ENCODE results near the gene CPEB3. TPM values are rescaled to one million over a fixed set of nuclear protein-coding genes. Genes with fewer than 3 reads are reported as not detected.

CPEB3 gene
- polyA plus RNA-seq, 2 donors = 1.9 to 2.3 TPM

DNA sequence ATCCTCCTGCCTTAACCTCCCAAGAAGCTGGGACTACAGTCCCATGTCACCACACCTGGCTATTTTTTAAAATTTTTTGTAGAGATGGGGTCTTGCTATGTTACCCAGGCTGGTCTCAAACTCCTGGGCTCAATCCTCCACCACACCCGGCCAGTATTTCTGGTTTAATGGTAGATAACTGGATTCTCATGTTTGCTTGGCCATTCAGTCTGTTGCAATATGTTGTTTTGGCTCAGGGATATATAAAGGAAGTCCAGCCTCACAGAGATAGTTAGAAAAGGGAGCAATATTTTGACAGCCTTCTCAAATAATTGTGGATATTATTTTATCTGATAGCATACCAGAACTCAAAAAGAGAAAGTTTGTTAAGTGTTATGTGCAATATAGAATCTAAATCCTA lies 284.9 kb downstream of the CPEB3 start:
- Histone ChIP-seq H3K36me3 (ENCODE audit: control insufficient read depth in 2 of 2, insufficient read depth in 2 of 2, low read length in 1 of 2) (peaks cover 0 to 7% of the 10 kb centered on the region in 2 donors), H3K9me3 (ENCODE audit: control insufficient read depth in 2 of 2, insufficient read depth in 1 of 2, low read depth in 1 of 2, low read length in 1 of 2) (no peaks in the 10 kb centered on the region), H3K27me3 (ENCODE audit: control insufficient read depth in 1 of 2, insufficient read depth in 2 of 2, low read length in 2 of 2) (no peaks in the 10 kb centered on the region), H3K27ac (ENCODE audit: low read depth in 2 of 2, low read length in 1 of 2) (no peak overlapping the region), H3K4me1 (ENCODE audit: control insufficient read depth in 2 of 2, insufficient read depth in 2 of 2, low read length in 1 of 2) (no peaks in the 10 kb centered on the region), H3K4me3 (ENCODE audit: low read depth in 1 of 2, low read length in 2 of 2) (no peak overlapping the region)
- WGBS, 2 donors = 89 to 97% methylated on average over 1 of the region's 1 CpG

GRCh38 chr10:92003258-92003657 lies 287.6 kb downstream of the CPEB3 start:
- no peak overlapping the region for H3K4me3 ChIP-seq (ENCODE audit: low read depth in 1 of 2, low read length in 2 of 2)
- H3K9me3 ChIP-seq (ENCODE audit: control insufficient read depth in 2 of 2, insufficient read depth in 1 of 2, low read depth in 1 of 2, low read length in 1 of 2) = no peaks in the 10 kb centered on the region
- 74 to 78% methylated on average over 2 of the region's 2 CpGs for WGBS, 2 donors
- no peaks in the 10 kb centered on the region for H3K4me1 ChIP-seq (ENCODE audit: control insufficient read depth in 2 of 2, insufficient read depth in 2 of 2, low read length in 1 of 2)
- H3K27me3 ChIP-seq (ENCODE audit: control insufficient read depth in 1 of 2, insufficient read depth in 2 of 2, low read length in 2 of 2) = no peaks in the 10 kb centered on the region
- peaks cover 0 to 7% of the 10 kb centered on the region in 2 donors for H3K36me3 ChIP-seq (ENCODE audit: control insufficient read depth in 2 of 2, insufficient read depth in 2 of 2, low read length in 1 of 2)
- H3K27ac ChIP-seq (ENCODE audit: low read depth in 2 of 2, low read length in 1 of 2) = no peak overlapping the region

- WGBS, 2 donors = 97 to 99% methylated on average over 2 of the region's 2 CpGs
- Histone ChIP-seq H3K4me1 (ENCODE audit: control insufficient read depth in 2 of 2, insufficient read depth in 2 of 2, low read length in 1 of 2) (no peaks in the 10 kb centered on the region), H3K36me3 (ENCODE audit: control insufficient read depth in 2 of 2, insufficient read depth in 2 of 2, low read length in 1 of 2) (peaks cover 0 to 8% of the 10 kb centered on the region in 2 donors), H3K27me3 (ENCODE audit: control insufficient read depth in 1 of 2, insufficient read depth in 2 of 2, low read length in 2 of 2) (no peaks in the 10 kb centered on the region), H3K27ac (ENCODE audit: low read depth in 2 of 2, low read length in 1 of 2) (no peak overlapping the region), H3K9me3 (ENCODE audit: control insufficient read depth in 2 of 2, insufficient read depth in 1 of 2, low read depth in 1 of 2, low read length in 1 of 2) (no peaks in the 10 kb centered on the region), H3K4me3 (ENCODE audit: low read depth in 1 of 2, low read length in 2 of 2) (no peak overlapping the region)
These were observed 288.9 kb downstream of the CPEB3 start for GRCh38 chr10:92001995-92002394.

DNA sequence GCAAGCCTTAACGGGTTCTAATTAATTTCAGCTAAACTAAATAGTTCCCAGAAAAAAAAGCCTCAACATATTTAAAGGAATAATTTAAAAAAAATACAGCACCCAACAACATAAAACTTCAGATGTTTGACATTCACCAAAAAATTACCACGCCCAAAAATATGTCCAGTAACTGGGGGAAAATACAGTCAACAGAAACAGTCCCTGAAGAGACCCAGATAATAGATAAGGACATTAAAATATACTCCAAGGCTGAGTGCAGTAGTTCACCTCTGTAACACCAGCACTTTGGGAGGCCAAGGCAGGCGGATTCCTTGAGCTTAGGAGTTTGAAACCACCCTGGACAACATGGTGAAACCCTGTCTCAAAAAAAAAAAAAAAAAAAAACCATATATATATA lies 289.3 kb downstream of the CPEB3 start:
- no peak overlapping the region for H3K4me3 ChIP-seq (ENCODE audit: low read depth in 1 of 2, low read length in 2 of 2)
- no peaks in the 10 kb centered on the region for H3K4me1 ChIP-seq (ENCODE audit: control insufficient read depth in 2 of 2, insufficient read depth in 2 of 2, low read length in 1 of 2)
- WGBS, 2 donors = 95 to 97% methylated on average over 3 of the region's 3 CpGs
- no peaks in the 10 kb centered on the region for H3K9me3 ChIP-seq (ENCODE audit: control insufficient read depth in 2 of 2, insufficient read depth in 1 of 2, low read depth in 1 of 2, low read length in 1 of 2)
- peaks cover 0 to 8% of the 10 kb centered on the region in 2 donors for H3K36me3 ChIP-seq (ENCODE audit: control insufficient read depth in 2 of 2, insufficient read depth in 2 of 2, low read length in 1 of 2)
- H3K27me3 ChIP-seq (ENCODE audit: control insufficient read depth in 1 of 2, insufficient read depth in 2 of 2, low read length in 2 of 2) = no peaks in the 10 kb centered on the region
- H3K27ac ChIP-seq (ENCODE audit: low read depth in 2 of 2, low read length in 1 of 2) = no peak overlapping the region

Other genes with a start within 250 kb of the CPEB3 start
- 10 to 100 TPM; 23.9 to 32.5 TPM for gene MARCHF5, start 89 bp upstream of the CPEB3 start, polyA plus RNA-seq

All from esophagus (tissue), 2 donors.